ENCODE measurements around the gene CRYBG2.
"Not testable (repeated sequence)": the region's sequence is repeated elsewhere in the genome, so short reads cannot be mapped to it uniquely, and the experiment has no call there.

CRYBG2 gene

DNA sequence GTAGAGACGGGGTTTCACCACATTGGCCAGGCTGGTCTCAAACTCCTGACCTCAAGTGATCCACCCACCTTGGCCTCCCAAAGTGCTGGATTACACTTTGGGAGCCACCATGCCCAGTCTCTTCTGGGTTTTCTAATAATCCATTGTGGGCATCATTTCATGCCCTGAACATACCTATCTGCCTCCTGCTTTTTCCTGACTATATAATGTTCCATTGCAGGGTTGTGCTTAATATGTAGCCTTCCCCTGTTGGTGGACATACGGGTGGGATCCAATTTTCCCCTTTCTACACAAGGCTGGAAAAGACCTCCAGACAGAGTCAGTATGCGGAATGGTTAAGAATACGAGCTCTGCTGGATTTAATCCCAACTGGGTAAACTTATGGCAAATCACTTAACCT, 22.1 kb upstream of the CRYBG2 start:
- H3K4me3 ChIP-seq (ENCODE audit: control insufficient read depth, low read depth, low read length), result no peak overlapping the region
- DNase-seq (ENCODE audit: low read depth), result no peak
- TF ChIP-seq, protein P1, sequence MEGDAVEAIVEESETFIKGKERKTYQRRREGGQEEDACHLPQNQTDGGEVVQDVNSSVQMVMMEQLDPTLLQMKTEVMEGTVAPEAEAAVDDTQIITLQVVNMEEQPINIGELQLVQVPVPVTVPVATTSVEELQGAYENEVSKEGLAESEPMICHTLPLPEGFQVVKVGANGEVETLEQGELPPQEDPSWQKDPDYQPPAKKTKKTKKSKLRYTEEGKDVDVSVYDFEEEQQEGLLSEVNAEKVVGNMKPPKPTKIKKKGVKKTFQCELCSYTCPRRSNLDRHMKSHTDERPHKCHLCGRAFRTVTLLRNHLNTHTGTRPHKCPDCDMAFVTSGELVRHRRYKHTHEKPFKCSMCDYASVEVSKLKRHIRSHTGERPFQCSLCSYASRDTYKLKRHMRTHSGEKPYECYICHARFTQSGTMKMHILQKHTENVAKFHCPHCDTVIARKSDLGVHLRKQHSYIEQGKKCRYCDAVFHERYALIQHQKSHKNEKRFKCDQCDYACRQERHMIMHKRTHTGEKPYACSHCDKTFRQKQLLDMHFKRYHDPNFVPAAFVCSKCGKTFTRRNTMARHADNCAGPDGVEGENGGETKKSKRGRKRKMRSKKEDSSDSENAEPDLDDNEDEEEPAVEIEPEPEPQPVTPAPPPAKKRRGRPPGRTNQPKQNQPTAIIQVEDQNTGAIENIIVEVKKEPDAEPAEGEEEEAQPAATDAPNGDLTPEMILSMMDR (conservative IDR thresholded peaks at IDR 0.05; ENCODE audit: control insufficient read depth, insufficient read depth, low read depth, low read length), result no peak

- TF ChIP-seq, protein P1 (conservative IDR thresholded peaks at IDR 0.05; ENCODE audit: control insufficient read depth, insufficient read depth, low read depth, low read length), result no peak
- no peak overlapping the region for H3K4me3 ChIP-seq (ENCODE audit: control insufficient read depth, low read depth, low read length)
- no peak for DNase-seq (ENCODE audit: low read depth)
These were observed 21.2 kb upstream of the CRYBG2 start for GRCh38 chr1:26375081-26375480.

DNA sequence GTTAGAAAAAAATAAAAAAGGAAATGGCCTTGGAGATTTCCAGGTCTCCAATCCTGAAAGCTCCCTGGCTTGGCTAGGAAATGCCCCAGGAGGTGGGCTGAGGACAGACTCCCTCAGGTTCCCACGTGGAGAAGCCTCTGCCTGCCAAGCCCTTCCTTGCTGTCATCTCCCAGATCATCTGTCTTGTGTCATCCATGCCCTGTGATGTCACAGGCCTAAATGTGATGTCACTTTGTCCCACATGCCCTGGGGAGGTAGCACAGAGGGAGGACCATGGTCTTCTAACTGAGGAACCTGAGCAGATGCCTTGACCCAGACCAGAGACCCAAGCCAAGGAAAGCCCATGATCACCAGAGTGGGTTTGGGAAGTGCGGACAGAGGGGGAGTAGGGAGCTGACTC, 20.4 kb upstream of the CRYBG2 start:
- not testable (repeated sequence) for H3K4me3 ChIP-seq (ENCODE audit: control insufficient read depth, low read depth, low read length)
- DNase-seq (ENCODE audit: low read depth), result peak; percentile 18

DNA sequence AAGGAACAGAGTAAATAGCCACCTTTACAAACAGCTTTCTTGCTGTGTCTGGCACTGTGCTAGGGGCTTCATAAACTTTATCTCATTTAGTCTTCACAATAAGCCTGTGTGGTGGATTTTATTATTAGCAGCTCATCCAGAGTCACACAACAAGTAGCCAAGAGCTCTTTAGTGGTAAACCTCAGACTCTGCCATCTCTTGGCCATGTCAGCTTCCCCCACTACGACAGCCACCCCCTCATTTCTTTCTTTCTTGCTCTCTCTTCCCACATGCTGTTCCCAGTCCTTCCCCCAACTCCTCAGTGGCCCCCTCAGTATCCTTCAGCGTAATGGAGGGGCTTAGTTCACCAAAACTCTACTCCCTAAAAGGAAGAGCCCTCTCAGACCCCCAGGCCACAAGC, 19.9 kb upstream of the CRYBG2 start:
- TF ChIP-seq, protein P1 (conservative IDR thresholded peaks at IDR 0.05; ENCODE audit: control insufficient read depth, insufficient read depth, low read depth, low read length), result no peak
- DNase-seq (ENCODE audit: low read depth), result peak; percentile 20
- no peak overlapping the region for H3K4me3 ChIP-seq (ENCODE audit: control insufficient read depth, low read depth, low read length)

GRCh38 chr1:26373281-26373680, 19.4 kb upstream of the CRYBG2 start:
- no peak for DNase-seq (ENCODE audit: low read depth)
- TF ChIP-seq, protein P1 (conservative IDR thresholded peaks at IDR 0.05; ENCODE audit: control insufficient read depth, insufficient read depth, low read depth, low read length), result no peak
- H3K4me3 ChIP-seq (ENCODE audit: control insufficient read depth, low read depth, low read length), result no peak overlapping the region

- H3K4me3 ChIP-seq (ENCODE audit: control insufficient read depth, low read depth, low read length); DNase-seq (ENCODE audit: low read depth): not testable (repeated sequence)
These were observed 18.7 kb upstream of the CRYBG2 start, which contains the start of gene ZNF683 for GRCh38 chr1:26372611-26373010. ZNF683 (minus strand) TSS chr1:26372750; CDS start chr1:26368571, 4,179 bp downstream.

GRCh38 chr1:26372039-26372438, 18.1 kb upstream of the CRYBG2 start:
- DNase-seq (ENCODE audit: low read depth), result peak; percentile 48
- TF ChIP-seq, protein P1 (conservative IDR thresholded peaks at IDR 0.05; ENCODE audit: control insufficient read depth, insufficient read depth, low read depth, low read length), result no peak
- no peak overlapping the region for H3K4me3 ChIP-seq (ENCODE audit: control insufficient read depth, low read depth, low read length)

GRCh38 chr1:26370591-26371382, 16.9 kb upstream of the CRYBG2 start:
- TF ChIP-seq, protein P1 (conservative IDR thresholded peaks at IDR 0.05; ENCODE audit: control insufficient read depth, insufficient read depth, low read depth, low read length), result no peak
- no peak for DNase-seq (ENCODE audit: low read depth)
- no peak overlapping the region for H3K4me3 ChIP-seq (ENCODE audit: control insufficient read depth, low read depth, low read length)

All from fibroblast of mammary gland (primary cell).